Testis (tissue), 2 donors: ENCODE results near the gene ZNF397.

Experiments used
- POLR2A ChIP-seq: fragments of 450-650 bp; IDR thresholded peaks from one replicate; pipeline ENCODE4 v1.6.1; 2017; ENCODE audit warnings: antibody characterized with exemption, mild to moderate bottlenecking, moderate library complexity
- TF ChIP-seq, protein P1 (sequence below), 3 experiments: fragments of 450-650 bp in 2 of 3; fragments of 200-600 bp in 1 of 3; sonication (generic) in 1 of 3; IDR thresholded peaks; one replicate each; pipeline ENCODE4 v1.5.1; 2016 to 2019; ENCODE audit warnings: antibody characterized with exemption in 3 of 3, mild to moderate bottlenecking in 2 of 3, moderate library complexity in 1 of 3

DNA sequence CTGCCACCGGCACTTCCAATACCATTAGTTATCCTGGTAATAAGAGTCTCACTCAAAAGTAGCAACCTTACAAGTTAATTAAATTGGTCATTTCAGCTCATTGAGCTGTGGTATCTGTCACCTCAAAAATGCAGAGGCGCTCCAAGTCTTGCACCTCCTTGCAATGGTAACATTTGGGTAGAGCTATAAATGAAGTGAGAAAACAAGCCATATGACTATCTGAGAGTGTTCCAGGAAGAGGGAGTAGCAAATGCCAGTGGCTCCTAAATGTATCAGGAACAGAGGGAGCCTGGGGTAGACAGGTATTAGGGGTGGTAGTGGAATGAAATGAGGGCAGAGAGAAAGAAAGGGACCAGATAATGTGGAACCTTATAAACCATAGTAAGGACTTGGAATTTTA is 55.2 kb downstream of the ZNF397 start:
- TF ChIP-seq, protein P1, sequence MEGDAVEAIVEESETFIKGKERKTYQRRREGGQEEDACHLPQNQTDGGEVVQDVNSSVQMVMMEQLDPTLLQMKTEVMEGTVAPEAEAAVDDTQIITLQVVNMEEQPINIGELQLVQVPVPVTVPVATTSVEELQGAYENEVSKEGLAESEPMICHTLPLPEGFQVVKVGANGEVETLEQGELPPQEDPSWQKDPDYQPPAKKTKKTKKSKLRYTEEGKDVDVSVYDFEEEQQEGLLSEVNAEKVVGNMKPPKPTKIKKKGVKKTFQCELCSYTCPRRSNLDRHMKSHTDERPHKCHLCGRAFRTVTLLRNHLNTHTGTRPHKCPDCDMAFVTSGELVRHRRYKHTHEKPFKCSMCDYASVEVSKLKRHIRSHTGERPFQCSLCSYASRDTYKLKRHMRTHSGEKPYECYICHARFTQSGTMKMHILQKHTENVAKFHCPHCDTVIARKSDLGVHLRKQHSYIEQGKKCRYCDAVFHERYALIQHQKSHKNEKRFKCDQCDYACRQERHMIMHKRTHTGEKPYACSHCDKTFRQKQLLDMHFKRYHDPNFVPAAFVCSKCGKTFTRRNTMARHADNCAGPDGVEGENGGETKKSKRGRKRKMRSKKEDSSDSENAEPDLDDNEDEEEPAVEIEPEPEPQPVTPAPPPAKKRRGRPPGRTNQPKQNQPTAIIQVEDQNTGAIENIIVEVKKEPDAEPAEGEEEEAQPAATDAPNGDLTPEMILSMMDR (IDR thresholded peaks at IDR 0.05) = no peak
- TF ChIP-seq POLR2A = no peak
